ENCODE results near the gene FBXO2.
"Not testable (repeated sequence)": the region's sequence is repeated elsewhere in the genome, so short reads cannot be mapped to it uniquely, and the experiment has no call there.

Gene FBXO2

GRCh38 chr1:11634365-11635192 is 19.6 kb downstream of the FBXO2 start:
- in situ Hi-C loops (cut with MboI; ENCODE audit: low sequenced_read_pairs), result loop anchor here (10.0 to 25.0 kb wide), 2 partner anchors 322 to 580 kb away; no protein-coding TSS in a partner anchor

- in situ Hi-C loops (cut with MboI; ENCODE audit: low sequenced_read_pairs), result loop anchor here (10.0 to 25.0 kb wide), 2 partner anchors 317 to 575 kb away; no protein-coding TSS in a partner anchor
Observed at GRCh38 chr1:11629184-11630016, 24.8 kb downstream of the FBXO2 start.

- in situ Hi-C loops (cut with MboI; ENCODE audit: low sequenced_read_pairs), result loop anchor here (25.0 kb wide), 1 partner anchor 316 kb away; no protein-coding TSS in a partner anchor
Observed at GRCh38 chr1:11628767-11629166, 25.5 kb downstream of the FBXO2 start.

GRCh38 chr1:11626551-11626950 is 27.7 kb downstream of the FBXO2 start:
- in situ Hi-C loops (cut with MboI; ENCODE audit: low sequenced_read_pairs), result loop anchor here (25.0 kb wide), 1 partner anchor 314 kb away; no protein-coding TSS in a partner anchor

- in situ Hi-C loops (cut with MboI; ENCODE audit: low sequenced_read_pairs), result no loop called here
Observed at GRCh38 chr1:11623702-11624101, 30.5 kb downstream of the FBXO2 start.

GRCh38 chr1:11622398-11622797 is 31.8 kb downstream of the FBXO2 start:
- in situ Hi-C loops (cut with MboI; ENCODE audit: low sequenced_read_pairs), result no loop called here

- in situ Hi-C loops (cut with MboI; ENCODE audit: low sequenced_read_pairs), result no loop called here
Observed at GRCh38 chr1:11620924-11621323, 33.3 kb downstream of the FBXO2 start.

- in situ Hi-C loops (cut with MboI; ENCODE audit: low sequenced_read_pairs), result no loop called here
Observed at GRCh38 chr1:11620405-11620804, 33.8 kb downstream of the FBXO2 start.

GRCh38 chr1:11617741-11618140 is 36.5 kb downstream of the FBXO2 start:
- in situ Hi-C loops (cut with MboI; ENCODE audit: low sequenced_read_pairs), result no loop called here

- in situ Hi-C loops (cut with MboI; ENCODE audit: low sequenced_read_pairs), result no loop called here
Observed at GRCh38 chr1:11617314-11617713, 36.9 kb downstream of the FBXO2 start.

- in situ Hi-C loops (cut with MboI; ENCODE audit: low sequenced_read_pairs), result no loop called here
Observed at GRCh38 chr1:11616766-11617165, 37.5 kb downstream of the FBXO2 start.

GRCh38 chr1:11615090-11615489 is 39.1 kb downstream of the FBXO2 start:
- in situ Hi-C loops (cut with MboI; ENCODE audit: low sequenced_read_pairs), result no loop called here

- in situ Hi-C loops (cut with MboI; ENCODE audit: low sequenced_read_pairs), result no loop called here
Observed at GRCh38 chr1:11613347-11613746, 40.9 kb downstream of the FBXO2 start.

- in situ Hi-C loops (cut with MboI; ENCODE audit: low sequenced_read_pairs), result no loop called here
Observed at GRCh38 chr1:11611638-11612327, 42.4 kb downstream of the FBXO2 start.

GRCh38 chr1:11610629-11611180 is 43.5 kb downstream of the FBXO2 start:
- in situ Hi-C loops (cut with MboI; ENCODE audit: low sequenced_read_pairs), result no loop called here

GRCh38 chr1:11609378-11609777 is 44.9 kb downstream of the FBXO2 start:
- in situ Hi-C loops (cut with MboI; ENCODE audit: low sequenced_read_pairs), result not testable (repeated sequence)

GRCh38 chr1:11608596-11609130 is 45.6 kb downstream of the FBXO2 start:
- in situ Hi-C loops (cut with MboI; ENCODE audit: low sequenced_read_pairs), result not testable (repeated sequence)

- in situ Hi-C loops (cut with MboI; ENCODE audit: low sequenced_read_pairs), result no loop called here
Observed at GRCh38 chr1:11606775-11607174, 47.5 kb downstream of the FBXO2 start.

- in situ Hi-C loops (cut with MboI; ENCODE audit: low sequenced_read_pairs), result no loop called here
Observed at GRCh38 chr1:11602981-11603380, 51.2 kb downstream of the FBXO2 start.

- in situ Hi-C loops (cut with MboI; ENCODE audit: low sequenced_read_pairs), result no loop called here
Observed at GRCh38 chr1:11602424-11602823, 51.8 kb downstream of the FBXO2 start.
